ENCODE measurements around the gene TTC28. TPM values are rescaled to one million over a fixed set of nuclear protein-coding genes. Genes with fewer than 3 reads are reported as not detected.

TTC28 gene
- total and polyA plus RNA-seq, 10 of the 15 experiments (the other 5 are each of a cell fraction or from before 2014, with no cell fraction given): 0.15 to 8.4 (median 1.4) TPM

DNA sequence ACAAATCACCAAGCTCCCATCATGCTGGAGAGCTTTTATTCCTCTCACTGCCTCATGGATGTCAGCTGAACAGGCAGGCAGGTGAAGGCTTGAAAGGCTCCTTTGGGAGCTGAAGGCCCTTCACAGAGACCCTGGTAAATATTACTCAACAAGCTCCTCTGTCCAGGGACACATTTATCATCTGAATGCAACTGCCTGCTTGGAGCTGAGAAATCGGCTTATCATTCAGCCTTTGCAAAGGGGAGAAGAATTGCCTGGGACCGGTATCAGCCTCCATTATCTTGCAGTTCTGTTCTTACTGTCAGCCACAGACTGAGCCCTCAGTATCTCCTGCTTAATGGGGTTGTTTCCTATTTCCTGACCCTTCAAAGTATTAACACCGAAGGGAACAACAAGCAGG is 646.8 kb downstream of the TTC28 start:
- ChIA-PET CTCF (interaction anchor here (1.0 to 3.2 kb wide), 3 partner anchors 12 to 17 kb away, joined by 3 to 8 read pairs (median 3); no protein-coding TSS in a partner anchor), POLR2A (interaction anchor here (0.7 kb wide), 1 partner anchor 176 kb away, joined by 3 read pairs; no protein-coding TSS in a partner anchor)
- TF ChIP-seq PML (IDR thresholded peaks at IDR 0.05; ENCODE audit: low read length) (no peak), ZBED1 (IDR thresholded peaks at IDR 0.05; ENCODE audit: borderline replicate concordance) (no peak), NFYA (IDR thresholded peaks at IDR 0.05; ENCODE audit: borderline replicate concordance, low read depth, low read length) (no peak), SREBF2 (IDR thresholded peaks at IDR 0.05; ENCODE audit: low read length) (no peak), MEF2A (IDR thresholded peaks at IDR 0.05; ENCODE audit: insufficient read depth, low read depth, low read length) (no peak), SIX5 (IDR thresholded peaks at IDR 0.05; ENCODE audit: low read depth, low read length, severe bottlenecking) (no peak), TCF7 (IDR thresholded peaks at IDR 0.05; ENCODE audit: borderline replicate concordance) (no peak)
- TF ChIP-seq, protein P1, sequence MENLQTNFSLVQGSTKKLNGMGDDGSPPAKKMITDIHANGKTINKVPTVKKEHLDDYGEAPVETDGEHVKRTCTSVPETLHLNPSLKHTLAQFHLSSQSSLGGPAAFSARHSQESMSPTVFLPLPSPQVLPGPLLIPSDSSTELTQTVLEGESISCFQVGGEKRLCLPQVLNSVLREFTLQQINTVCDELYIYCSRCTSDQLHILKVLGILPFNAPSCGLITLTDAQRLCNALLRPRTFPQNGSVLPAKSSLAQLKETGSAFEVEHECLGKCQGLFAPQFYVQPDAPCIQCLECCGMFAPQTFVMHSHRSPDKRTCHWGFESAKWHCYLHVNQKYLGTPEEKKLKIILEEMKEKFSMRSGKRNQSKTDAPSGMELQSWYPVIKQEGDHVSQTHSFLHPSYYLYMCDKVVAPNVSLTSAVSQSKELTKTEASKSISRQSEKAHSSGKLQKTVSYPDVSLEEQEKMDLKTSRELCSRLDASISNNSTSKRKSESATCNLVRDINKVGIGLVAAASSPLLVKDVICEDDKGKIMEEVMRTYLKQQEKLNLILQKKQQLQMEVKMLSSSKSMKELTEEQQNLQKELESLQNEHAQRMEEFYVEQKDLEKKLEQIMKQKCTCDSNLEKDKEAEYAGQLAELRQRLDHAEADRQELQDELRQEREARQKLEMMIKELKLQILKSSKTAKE (IDR thresholded peaks at IDR 0.05; ENCODE audit: low read depth, poor library complexity, severe bottlenecking): no peak
- TF ChIP-seq, protein P2, sequence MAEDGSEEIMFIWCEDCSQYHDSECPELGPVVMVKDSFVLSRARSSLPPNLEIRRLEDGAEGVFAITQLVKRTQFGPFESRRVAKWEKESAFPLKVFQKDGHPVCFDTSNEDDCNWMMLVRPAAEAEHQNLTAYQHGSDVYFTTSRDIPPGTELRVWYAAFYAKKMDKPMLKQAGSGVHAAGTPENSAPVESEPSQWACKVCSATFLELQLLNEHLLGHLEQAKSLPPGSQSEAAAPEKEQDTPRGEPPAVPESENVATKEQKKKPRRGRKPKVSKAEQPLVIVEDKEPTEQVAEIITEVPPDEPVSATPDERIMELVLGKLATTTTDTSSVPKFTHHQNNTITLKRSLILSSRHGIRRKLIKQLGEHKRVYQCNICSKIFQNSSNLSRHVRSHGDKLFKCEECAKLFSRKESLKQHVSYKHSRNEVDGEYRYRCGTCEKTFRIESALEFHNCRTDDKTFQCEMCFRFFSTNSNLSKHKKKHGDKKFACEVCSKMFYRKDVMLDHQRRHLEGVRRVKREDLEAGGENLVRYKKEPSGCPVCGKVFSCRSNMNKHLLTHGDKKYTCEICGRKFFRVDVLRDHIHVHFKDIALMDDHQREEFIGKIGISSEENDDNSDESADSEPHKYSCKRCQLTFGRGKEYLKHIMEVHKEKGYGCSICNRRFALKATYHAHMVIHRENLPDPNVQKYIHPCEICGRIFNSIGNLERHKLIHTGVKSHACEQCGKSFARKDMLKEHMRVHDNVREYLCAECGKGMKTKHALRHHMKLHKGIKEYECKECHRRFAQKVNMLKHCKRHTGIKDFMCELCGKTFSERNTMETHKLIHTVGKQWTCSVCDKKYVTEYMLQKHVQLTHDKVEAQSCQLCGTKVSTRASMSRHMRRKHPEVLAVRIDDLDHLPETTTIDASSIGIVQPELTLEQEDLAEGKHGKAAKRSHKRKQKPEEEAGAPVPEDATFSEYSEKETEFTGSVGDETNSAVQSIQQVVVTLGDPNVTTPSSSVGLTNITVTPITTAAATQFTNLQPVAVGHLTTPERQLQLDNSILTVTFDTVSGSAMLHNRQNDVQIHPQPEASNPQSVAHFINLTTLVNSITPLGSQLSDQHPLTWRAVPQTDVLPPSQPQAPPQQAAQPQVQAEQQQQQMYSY (CRISPR knock-in tag; IDR thresholded peaks at IDR 0.05): no peak
- TF ChIP-seq, protein P3, sequence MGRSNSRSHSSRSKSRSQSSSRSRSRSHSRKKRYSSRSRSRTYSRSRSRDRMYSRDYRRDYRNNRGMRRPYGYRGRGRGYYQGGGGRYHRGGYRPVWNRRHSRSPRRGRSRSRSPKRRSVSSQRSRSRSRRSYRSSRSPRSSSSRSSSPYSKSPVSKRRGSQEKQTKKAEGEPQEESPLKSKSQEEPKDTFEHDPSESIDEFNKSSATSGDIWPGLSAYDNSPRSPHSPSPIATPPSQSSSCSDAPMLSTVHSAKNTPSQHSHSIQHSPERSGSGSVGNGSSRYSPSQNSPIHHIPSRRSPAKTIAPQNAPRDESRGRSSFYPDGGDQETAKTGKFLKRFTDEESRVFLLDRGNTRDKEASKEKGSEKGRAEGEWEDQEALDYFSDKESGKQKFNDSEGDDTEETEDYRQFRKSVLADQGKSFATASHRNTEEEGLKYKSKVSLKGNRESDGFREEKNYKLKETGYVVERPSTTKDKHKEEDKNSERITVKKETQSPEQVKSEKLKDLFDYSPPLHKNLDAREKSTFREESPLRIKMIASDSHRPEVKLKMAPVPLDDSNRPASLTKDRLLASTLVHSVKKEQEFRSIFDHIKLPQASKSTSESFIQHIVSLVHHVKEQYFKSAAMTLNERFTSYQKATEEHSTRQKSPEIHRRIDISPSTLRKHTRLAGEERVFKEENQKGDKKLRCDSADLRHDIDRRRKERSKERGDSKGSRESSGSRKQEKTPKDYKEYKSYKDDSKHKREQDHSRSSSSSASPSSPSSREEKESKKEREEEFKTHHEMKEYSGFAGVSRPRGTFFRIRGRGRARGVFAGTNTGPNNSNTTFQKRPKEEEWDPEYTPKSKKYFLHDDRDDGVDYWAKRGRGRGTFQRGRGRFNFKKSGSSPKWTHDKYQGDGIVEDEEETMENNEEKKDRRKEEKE (IDR thresholded peaks at IDR 0.05): no peak
- TF ChIP-seq, protein P4, sequence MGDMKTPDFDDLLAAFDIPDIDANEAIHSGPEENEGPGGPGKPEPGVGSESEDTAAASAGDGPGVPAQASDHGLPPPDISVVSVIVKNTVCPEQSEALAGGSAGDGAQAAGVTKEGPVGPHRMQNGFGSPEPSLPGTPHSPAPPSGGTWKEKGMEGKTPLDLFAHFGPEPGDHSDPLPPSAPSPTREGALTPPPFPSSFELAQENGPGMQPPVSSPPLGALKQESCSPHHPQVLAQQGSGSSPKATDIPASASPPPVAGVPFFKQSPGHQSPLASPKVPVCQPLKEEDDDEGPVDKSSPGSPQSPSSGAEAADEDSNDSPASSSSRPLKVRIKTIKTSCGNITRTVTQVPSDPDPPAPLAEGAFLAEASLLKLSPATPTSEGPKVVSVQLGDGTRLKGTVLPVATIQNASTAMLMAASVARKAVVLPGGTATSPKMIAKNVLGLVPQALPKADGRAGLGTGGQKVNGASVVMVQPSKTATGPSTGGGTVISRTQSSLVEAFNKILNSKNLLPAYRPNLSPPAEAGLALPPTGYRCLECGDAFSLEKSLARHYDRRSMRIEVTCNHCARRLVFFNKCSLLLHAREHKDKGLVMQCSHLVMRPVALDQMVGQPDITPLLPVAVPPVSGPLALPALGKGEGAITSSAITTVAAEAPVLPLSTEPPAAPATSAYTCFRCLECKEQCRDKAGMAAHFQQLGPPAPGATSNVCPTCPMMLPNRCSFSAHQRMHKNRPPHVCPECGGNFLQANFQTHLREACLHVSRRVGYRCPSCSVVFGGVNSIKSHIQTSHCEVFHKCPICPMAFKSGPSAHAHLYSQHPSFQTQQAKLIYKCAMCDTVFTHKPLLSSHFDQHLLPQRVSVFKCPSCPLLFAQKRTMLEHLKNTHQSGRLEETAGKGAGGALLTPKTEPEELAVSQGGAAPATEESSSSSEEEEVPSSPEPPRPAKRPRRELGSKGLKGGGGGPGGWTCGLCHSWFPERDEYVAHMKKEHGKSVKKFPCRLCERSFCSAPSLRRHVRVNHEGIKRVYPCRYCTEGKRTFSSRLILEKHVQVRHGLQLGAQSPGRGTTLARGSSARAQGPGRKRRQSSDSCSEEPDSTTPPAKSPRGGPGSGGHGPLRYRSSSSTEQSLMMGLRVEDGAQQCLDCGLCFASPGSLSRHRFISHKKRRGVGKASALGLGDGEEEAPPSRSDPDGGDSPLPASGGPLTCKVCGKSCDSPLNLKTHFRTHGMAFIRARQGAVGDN (IDR thresholded peaks at IDR 0.05): no peak

More for the DNA sequence above, 646.8 kb downstream of the TTC28 start:
- DNase-seq (ENCODE audit: low read depth, low spot score) (no peak), FAIRE-seq (no peak), ATAC-seq (no peak)
- Histone ChIP-seq H3K27me3 (replicated peaks in 1 of 2; ENCODE audit: control insufficient read depth in 2 of 2, insufficient read depth in 2 of 2, low read length in 1 of 2) (peaks cover 2% of the 10 kb centered on the region in 2 experiments; a peak in 2 of 4 replicates), H3K4me3 (no peak overlapping the region), H3K79me2 (ENCODE audit: control insufficient read depth, insufficient read depth, low read length) (no peaks in the 10 kb centered on the region), H3K9me3 (replicated peaks; ENCODE audit: control insufficient read depth, insufficient read depth, low read length) (no peaks in the 10 kb centered on the region), H3K36me3 (ENCODE audit: control insufficient read depth in 2 of 2, insufficient read depth in 2 of 2, low read length in 1 of 2) (no peaks in the 10 kb centered on the region), H3K4me1 (ENCODE audit: control insufficient read depth, insufficient read depth, low read length) (no peaks in the 10 kb centered on the region), H3K4me2 (ENCODE audit: control insufficient read depth, insufficient read depth) (no peak overlapping the region), H3K27ac (ENCODE audit: control insufficient read depth, insufficient read depth) (no peak overlapping the region), H2AFZ (ENCODE audit: control insufficient read depth, low read depth, low read length) (no peak overlapping the region), H3K9ac (ENCODE audit: control insufficient read depth, insufficient read depth, low read length) (no peak overlapping the region), H4K20me1 (ENCODE audit: control insufficient read depth, insufficient read depth) (no peaks in the 10 kb centered on the region)
- ChIA-PET SMC1A (ENCODE audit: uncharacterized antibody, unreplicated experiment) (no interaction called here), RAD21 (ENCODE audit: unreplicated experiment) (no interaction called here)
- intact Hi-C loops (cut with micrococcal nuclease; ENCODE audit: unreplicated experiment) (no loop called here), in situ Hi-C loops (cut with MboI) (loop anchor here (25.0 kb wide), 1 partner anchor 1004 kb away; no protein-coding TSS in a partner anchor)
- WGBS (ENCODE audit: insufficient coverage, insufficient replicate concordance, low lambda C conversion rate, missing lambda C conversion rate): 58% methylated on average over 3 of the region's 3 CpGs
- no TSS peak for BruUV-seq (replicated peaks)

All from GM12878 (cell line).